Caco-2 (cell line): ENCODE results near the gene IRF4. TPM values are rescaled to one million over a fixed set of nuclear protein-coding genes. Genes with fewer than 3 reads are reported as not detected.

Experiments
- BruUV-seq: library from RNA; stranded (reverse); fragments of 400-500 nt; replicated peaks from 2 replicates; lab custom pipeline; 2021; lab: Mats Ljungman, UMichigan
- CTCF ChIA-PET: fragments of 300-600 bp; sonication (Branson Sonifier 250); formaldehyde crosslinking; loops from one replicate; lab custom pipeline; 2022; ENCODE audit warnings: antibody characterized with exemption; lab: Charles Lee
- POLR2A ChIA-PET: fragments of 300-600 bp; sonication (Branson Sonifier 250); formaldehyde crosslinking; loops from one replicate; lab custom pipeline; 2022; ENCODE audit warnings: antibody characterized with exemption; lab: Charles Lee
- DNase-seq, 2 experiments: peaks; one replicate each; pipeline versions ENCODE4 v3.0.0 to v3.0.0-alpha.2; 2020 to 2022
- H3K27me3 ChIP-seq: replicated peaks from 2 replicates; pipeline ENCODE4 v1.6.0; 2011; ENCODE audit warnings: low read length; ENCODE audit not compliant: control insufficient read depth, insufficient read depth
- H3K36me3 ChIP-seq: 2 replicates; pipeline ENCODE4 v1.5.1; 2011; ENCODE audit warnings: low read length; ENCODE audit not compliant: control insufficient read depth, insufficient read depth
- H3K4me1 ChIP-seq: fragments of 250-450 bp; sonication (Bioruptor Pico); 2 replicates; pipeline ENCODE4 v1.5.1; 2020; ENCODE audit warnings: mild to moderate bottlenecking
- H3K4me3 ChIP-seq: 2 replicates; pipeline ENCODE4 v1.5.1; 2011; ENCODE audit warnings: low read depth, mild to moderate bottlenecking, control low read depth, low read length
- H3K9me3 ChIP-seq: fragments of 250-450 bp; sonication (Bioruptor Pico); 2 replicates; pipeline ENCODE4 v1.5.1; 2020; ENCODE audit warnings: mild to moderate bottlenecking, moderate library complexity
- H3K27ac Mint-ChIP-seq: one replicate; pipeline ENCODE4 v1.8.0; 2022; ENCODE audit warnings: mixed read lengths; ENCODE audit not compliant: unreplicated experiment
- H3K27me3 Mint-ChIP-seq: one replicate; pipeline ENCODE4 v1.8.0; 2022; ENCODE audit warnings: mixed read lengths; ENCODE audit not compliant: insufficient read depth, unreplicated experiment
- H3K36me3 Mint-ChIP-seq: one replicate; pipeline ENCODE4 v1.8.0; 2022; ENCODE audit warnings: mild to moderate bottlenecking, mixed read lengths; ENCODE audit not compliant: insufficient read depth, unreplicated experiment
- H3K4me1 Mint-ChIP-seq: one replicate; pipeline ENCODE4 v1.8.0; 2022; ENCODE audit warnings: low read depth, mixed read lengths; ENCODE audit not compliant: unreplicated experiment
- H3K4me3 Mint-ChIP-seq: one replicate; pipeline ENCODE4 v1.8.0; 2022; ENCODE audit warnings: mild to moderate bottlenecking, moderate library complexity, mixed read lengths; ENCODE audit not compliant: unreplicated experiment
- H3K9me3 Mint-ChIP-seq: one replicate; pipeline ENCODE4 v1.8.0; 2022; ENCODE audit warnings: mixed read lengths; ENCODE audit not compliant: unreplicated experiment
- intact Hi-C: fragments of 100-400 bp; cut with micrococcal nuclease; formaldehyde crosslinking; loops from one replicate; pipeline ENCODE4 v1.10.0; 2022; ENCODE audit not compliant: unreplicated experiment
- total RNA-seq: library from RNA; stranded (reverse); gene quantifications from 2 replicates; pipeline ENCODE4 v1.2.3, GENCODE V29; 2022
- TF ChIP-seq, protein P1 (sequence below), 2 experiments: fragments of 200-600 bp in 1 of 2; IDR thresholded peaks; 1 replicate in 1 of 2; 2 replicates in 1 of 2; pipeline versions ENCODE4 v1.5.1 to v1.8.0; 2011 to 2022; ENCODE audit warnings: antibody characterized with exemption in 1 of 2, control low read depth in 1 of 2, inconsistent platforms in 1 of 2, low read depth in 1 of 2, low read length in 1 of 2, mild to moderate bottlenecking in 1 of 2, moderate library complexity in 1 of 2; ENCODE audit not compliant: insufficient read depth in 1 of 2, severe bottlenecking in 1 of 2, unreplicated experiment in 1 of 2

The IRF4 gene
- total RNA-seq, 1 experiment from 2014 or later = not detected

GRCh38 chr6:454148-454991 lies 62.8 kb downstream of the IRF4 start:
- TF ChIP-seq, protein P1, sequence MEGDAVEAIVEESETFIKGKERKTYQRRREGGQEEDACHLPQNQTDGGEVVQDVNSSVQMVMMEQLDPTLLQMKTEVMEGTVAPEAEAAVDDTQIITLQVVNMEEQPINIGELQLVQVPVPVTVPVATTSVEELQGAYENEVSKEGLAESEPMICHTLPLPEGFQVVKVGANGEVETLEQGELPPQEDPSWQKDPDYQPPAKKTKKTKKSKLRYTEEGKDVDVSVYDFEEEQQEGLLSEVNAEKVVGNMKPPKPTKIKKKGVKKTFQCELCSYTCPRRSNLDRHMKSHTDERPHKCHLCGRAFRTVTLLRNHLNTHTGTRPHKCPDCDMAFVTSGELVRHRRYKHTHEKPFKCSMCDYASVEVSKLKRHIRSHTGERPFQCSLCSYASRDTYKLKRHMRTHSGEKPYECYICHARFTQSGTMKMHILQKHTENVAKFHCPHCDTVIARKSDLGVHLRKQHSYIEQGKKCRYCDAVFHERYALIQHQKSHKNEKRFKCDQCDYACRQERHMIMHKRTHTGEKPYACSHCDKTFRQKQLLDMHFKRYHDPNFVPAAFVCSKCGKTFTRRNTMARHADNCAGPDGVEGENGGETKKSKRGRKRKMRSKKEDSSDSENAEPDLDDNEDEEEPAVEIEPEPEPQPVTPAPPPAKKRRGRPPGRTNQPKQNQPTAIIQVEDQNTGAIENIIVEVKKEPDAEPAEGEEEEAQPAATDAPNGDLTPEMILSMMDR (IDR thresholded peaks at IDR 0.05; ENCODE audit: insufficient read depth in 1 of 2, low read depth in 1 of 2, low read length in 1 of 2, severe bottlenecking in 1 of 2, unreplicated experiment in 1 of 2) = no peak
- ChIA-PET POLR2A (no interaction called here), CTCF (no interaction called here)
- Histone ChIP-seq H3K4me1 (no peaks in the 10 kb centered on the region), H3K36me3 (no peaks in the 10 kb centered on the region), H3K9me3 (no peaks in the 10 kb centered on the region; the same call in 1 of the 2 replicates), H3K4me3 (no peak overlapping the region), H3K27me3 (no peaks in the 10 kb centered on the region; the same call in 1 of the 2 replicates)
- intact Hi-C loops = no loop called here
- Mint-ChIP-seq H3K4me1 (no peaks in the 10 kb centered on the region), H3K27me3 (peaks cover 20% of the 10 kb centered on the region), H3K27ac (no peak overlapping the region), H3K36me3 (no peaks in the 10 kb centered on the region), H3K9me3 (no peaks in the 10 kb centered on the region), H3K4me3 (no peak overlapping the region)
- no peak for DNase-seq
- no TSS peak for BruUV-seq

- BruUV-seq = no TSS peak
- H3K27me3 Mint-ChIP-seq = peaks cover 21% of the 10 kb centered on the region
- H3K36me3 Mint-ChIP-seq = no peaks in the 10 kb centered on the region
- no peaks in the 10 kb centered on the region; the same call in 1 of the 2 replicates for H3K9me3 ChIP-seq
- no peaks in the 10 kb centered on the region; the same call in 1 of the 2 replicates for H3K27me3 ChIP-seq
- TF ChIP-seq, protein P1 (IDR thresholded peaks at IDR 0.05; ENCODE audit: insufficient read depth in 1 of 2, low read depth in 1 of 2, low read length in 1 of 2, severe bottlenecking in 1 of 2, unreplicated experiment in 1 of 2) = no peak
- H3K27ac Mint-ChIP-seq = no peak overlapping the region
- ChIA-PET CTCF (no interaction called here), POLR2A (no interaction called here)
- intact Hi-C loops = no loop called here
- no peak overlapping the region for H3K4me3 Mint-ChIP-seq
- no peak overlapping the region for H3K4me3 ChIP-seq
- no peaks in the 10 kb centered on the region for H3K4me1 ChIP-seq
- no peaks in the 10 kb centered on the region for H3K4me1 Mint-ChIP-seq
- H3K9me3 Mint-ChIP-seq = no peaks in the 10 kb centered on the region
- no peaks in the 10 kb centered on the region for H3K36me3 ChIP-seq
- DNase-seq = no peak
Observed at GRCh38 chr6:455006-455585, 63.5 kb downstream of the IRF4 start.

- CTCF ChIA-PET = no interaction called here
- BruUV-seq = no TSS peak
Observed at GRCh38 chr6:455835-456234, 64.3 kb downstream of the IRF4 start.

More at GRCh38 chr6:455835-456234, 64.3 kb downstream of the IRF4 start:
- H3K4me1 Mint-ChIP-seq = no peaks in the 10 kb centered on the region
- Histone ChIP-seq H3K9me3 (no peaks in the 10 kb centered on the region; the same call in 1 of the 2 replicates), H3K4me1 (no peaks in the 10 kb centered on the region), H3K27me3 (no peaks in the 10 kb centered on the region; the same call in 1 of the 2 replicates), H3K4me3 (no peak overlapping the region), H3K36me3 (no peaks in the 10 kb centered on the region)
- TF ChIP-seq, protein P1 (IDR thresholded peaks at IDR 0.05; ENCODE audit: insufficient read depth in 1 of 2, low read depth in 1 of 2, low read length in 1 of 2, severe bottlenecking in 1 of 2, unreplicated experiment in 1 of 2) = no peak
- H3K9me3 Mint-ChIP-seq = no peaks in the 10 kb centered on the region
- intact Hi-C loops = no loop called here
- DNase-seq = no peak
- POLR2A ChIA-PET = no interaction called here
- no peak overlapping the region for H3K4me3 Mint-ChIP-seq
- no peaks in the 10 kb centered on the region for H3K36me3 Mint-ChIP-seq
- peaks cover 21% of the 10 kb centered on the region for H3K27me3 Mint-ChIP-seq
- H3K27ac Mint-ChIP-seq = no peak overlapping the region
